ENCODE measurements around the gene ITGB1.

GRCh38 chr10:32882076-32882475 lies 76.0 kb downstream of the ITGB1 start:
- TF ChIP-seq CTCF (conservative IDR thresholded peaks at IDR 0.05), result no peak
- TF ChIP-seq EZH2 (IDR thresholded peaks at IDR 0.05; ENCODE audit: low read depth), result no peak
